Suprapubic skin (tissue), 4 donors: Measurements from ENCODE around the gene PREX1. TPM values are rescaled to one million over a fixed set of nuclear protein-coding genes. Genes with fewer than 3 reads are reported as not detected.

Experiments used
- DNase-seq, 2 donors: peaks; one replicate each; pipeline ENCODE4 v3.0.0-alpha.2; 2019; ENCODE audit warnings: low spot score in 2 of 2
- H3K27ac ChIP-seq: fragments of 200-600 bp; sonication (generic); one replicate; pipeline ENCODE4 v1.5.1; 2019
- H3K27me3 ChIP-seq: fragments of 200-600 bp; sonication (generic); one replicate; pipeline ENCODE4 v1.5.1; 2019
- H3K36me3 ChIP-seq: fragments of 200-600 bp; sonication (generic); one replicate; pipeline ENCODE4 v1.5.1; 2019
- H3K4me1 ChIP-seq: fragments of 200-600 bp; sonication (generic); one replicate; pipeline ENCODE4 v1.5.1; 2019
- H3K4me3 ChIP-seq: fragments of 200-600 bp; sonication (generic); one replicate; pipeline ENCODE4 v1.5.1; 2019; ENCODE audit warnings: mild to moderate bottlenecking
- H3K9me3 ChIP-seq: fragments of 200-600 bp; sonication (generic); one replicate; pipeline ENCODE4 v1.5.1; 2019
- EP300 ChIP-seq: sonication (generic); formaldehyde crosslinking; IDR thresholded peaks from one replicate; pipeline ENCODE4 v1.6.1; 2017; ENCODE audit warnings: antibody characterized with exemption
- POLR2A ChIP-seq, 2 donors: fragments of 450-650 bp; IDR thresholded peaks; one replicate each; pipeline ENCODE4 v1.6.1; 2017; ENCODE audit warnings: antibody characterized with exemption in 2 of 2, mild to moderate bottlenecking in 2 of 2, moderate library complexity in 2 of 2
- POLR2AphosphoS5 ChIP-seq, 3 donors: sonication (generic); formaldehyde crosslinking; IDR thresholded peaks; one replicate each; pipeline ENCODE4 v1.6.1; 2017; ENCODE audit warnings: antibody characterized with exemption in 3 of 3
- WGBS: methylation state at CpG from one replicate; pipeline ENCODE4 v1.1.5; 2018; 5-methylcytosine and 5-hydroxymethylcytosine counted together
- total RNA-seq, 4 donors: library from RNA; depleted of rRNA; stranded (reverse); fragments of >200 nt; gene quantifications; one replicate each; pipeline ENCODE4 v1.1.0, GENCODE V29; 2016
- TF ChIP-seq, protein P1 (sequence below), 2 donors: fragments of 200-600 bp in 1 of 2; fragments of 450-650 bp in 1 of 2; sonication (generic) in 1 of 2; IDR thresholded peaks; one replicate each; pipeline ENCODE4 v1.5.1; 2016 to 2019; ENCODE audit warnings: antibody characterized with exemption in 2 of 2, mild to moderate bottlenecking in 1 of 2, moderate library complexity in 1 of 2

PREX1 gene
- total RNA-seq, 4 donors from 2014 or later, result 4.7 to 15.1 (median 10.2) TPM

DNA sequence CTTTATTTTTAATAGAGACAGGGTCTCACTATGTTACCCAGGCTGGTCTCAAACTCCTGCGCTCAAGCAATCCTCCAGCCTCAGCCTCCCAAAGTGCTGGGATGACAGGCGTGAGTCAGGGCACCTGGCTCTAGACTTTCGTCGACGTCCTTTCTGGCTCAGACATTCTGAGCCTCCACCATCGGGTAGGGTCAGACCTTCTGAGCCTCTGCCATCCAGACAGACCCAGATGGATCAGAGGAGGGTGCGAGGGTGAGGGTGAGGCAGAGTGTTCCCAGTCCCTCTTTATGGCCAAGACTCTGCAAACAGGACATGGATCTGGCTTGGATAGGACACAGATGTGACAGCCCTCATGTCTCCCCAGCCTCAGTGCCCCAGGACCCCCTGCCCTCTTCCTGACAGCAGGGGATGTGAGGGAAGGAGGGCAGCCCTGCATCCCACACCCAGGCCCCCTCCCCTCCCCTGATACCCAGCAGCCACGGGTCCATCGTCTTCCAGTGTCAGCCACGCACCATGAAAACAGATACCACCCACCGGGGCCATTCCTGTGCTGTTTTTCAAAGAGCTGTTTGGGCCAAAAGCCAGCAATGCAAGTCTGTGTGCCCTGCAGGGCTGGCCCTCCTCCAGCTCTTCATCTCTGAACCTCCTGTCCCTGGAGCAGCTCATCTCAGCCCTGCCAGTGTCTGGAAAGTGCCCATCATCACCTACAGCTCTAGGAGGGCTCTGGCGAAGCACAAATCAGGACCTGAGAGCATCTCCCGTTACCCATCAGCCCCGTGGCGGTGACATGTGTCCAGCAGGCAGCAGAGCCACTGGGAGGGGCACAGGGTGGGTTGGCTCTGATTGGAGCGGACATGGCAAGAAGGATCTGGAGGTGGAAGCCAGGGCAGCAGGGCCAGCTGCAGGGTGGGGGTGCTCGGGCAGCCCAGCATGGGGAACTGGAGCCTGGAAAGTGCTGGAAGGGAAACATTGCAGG is 208.4 kb downstream of the PREX1 start:
- 60% methylated on average over 12 of the region's 17 CpGs for WGBS
- Histone ChIP-seq H3K36me3 (no peaks in the 10 kb centered on the region), H3K27me3 (no peaks in the 10 kb centered on the region), H3K27ac (no peak overlapping the region), H3K4me3 (no peak overlapping the region), H3K9me3 (no peaks in the 10 kb centered on the region), H3K4me1 (peaks cover 24% of the 10 kb centered on the region)
- TF ChIP-seq EP300 (no peak), POLR2AphosphoS5 (IDR thresholded peaks at IDR 0.05) (no peak), POLR2A (IDR thresholded peaks at IDR 0.05) (no peak)
- TF ChIP-seq, protein P1, sequence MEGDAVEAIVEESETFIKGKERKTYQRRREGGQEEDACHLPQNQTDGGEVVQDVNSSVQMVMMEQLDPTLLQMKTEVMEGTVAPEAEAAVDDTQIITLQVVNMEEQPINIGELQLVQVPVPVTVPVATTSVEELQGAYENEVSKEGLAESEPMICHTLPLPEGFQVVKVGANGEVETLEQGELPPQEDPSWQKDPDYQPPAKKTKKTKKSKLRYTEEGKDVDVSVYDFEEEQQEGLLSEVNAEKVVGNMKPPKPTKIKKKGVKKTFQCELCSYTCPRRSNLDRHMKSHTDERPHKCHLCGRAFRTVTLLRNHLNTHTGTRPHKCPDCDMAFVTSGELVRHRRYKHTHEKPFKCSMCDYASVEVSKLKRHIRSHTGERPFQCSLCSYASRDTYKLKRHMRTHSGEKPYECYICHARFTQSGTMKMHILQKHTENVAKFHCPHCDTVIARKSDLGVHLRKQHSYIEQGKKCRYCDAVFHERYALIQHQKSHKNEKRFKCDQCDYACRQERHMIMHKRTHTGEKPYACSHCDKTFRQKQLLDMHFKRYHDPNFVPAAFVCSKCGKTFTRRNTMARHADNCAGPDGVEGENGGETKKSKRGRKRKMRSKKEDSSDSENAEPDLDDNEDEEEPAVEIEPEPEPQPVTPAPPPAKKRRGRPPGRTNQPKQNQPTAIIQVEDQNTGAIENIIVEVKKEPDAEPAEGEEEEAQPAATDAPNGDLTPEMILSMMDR (IDR thresholded peaks at IDR 0.05), result no peak
- DNase-seq, result peak in 1 of 2 donors; percentile 57

- Histone ChIP-seq H3K36me3 (no peaks in the 10 kb centered on the region), H3K27ac (no peak overlapping the region), H3K4me1 (peaks cover 24% of the 10 kb centered on the region), H3K27me3 (no peaks in the 10 kb centered on the region), H3K4me3 (no peak overlapping the region), H3K9me3 (no peaks in the 10 kb centered on the region)
- WGBS, result 53% methylated on average over 7 of the region's 12 CpGs
- TF ChIP-seq, protein P1 (IDR thresholded peaks at IDR 0.05), result no peak
- TF ChIP-seq EP300, result no peak
- no peak for TF ChIP-seq POLR2A (IDR thresholded peaks at IDR 0.05)
- no peak for TF ChIP-seq POLR2AphosphoS5 (IDR thresholded peaks at IDR 0.05)
- peak in 1 of 2 donors; percentile 44 for DNase-seq
These were observed 209.2 kb downstream of the PREX1 start for GRCh38 chr20:48618631-48619030.

GRCh38 chr20:48618052-48618451 is 209.7 kb downstream of the PREX1 start:
- 85% methylated on average over 13 of the region's 13 CpGs for WGBS
- DNase-seq, result peak in 1 of 2 donors; percentile 43
- Histone ChIP-seq H3K36me3 (no peaks in the 10 kb centered on the region), H3K9me3 (no peaks in the 10 kb centered on the region), H3K27me3 (no peaks in the 10 kb centered on the region), H3K27ac (no peak overlapping the region), H3K4me1 (peaks cover 24% of the 10 kb centered on the region), H3K4me3 (no peak overlapping the region)
- no peak for TF ChIP-seq POLR2A (IDR thresholded peaks at IDR 0.05)
- TF ChIP-seq EP300, result no peak
- no peak for TF ChIP-seq POLR2AphosphoS5 (IDR thresholded peaks at IDR 0.05)
- TF ChIP-seq, protein P1 (IDR thresholded peaks at IDR 0.05), result no peak

- H3K36me3 ChIP-seq, result no peaks in the 10 kb centered on the region
- no peak for TF ChIP-seq POLR2A (IDR thresholded peaks at IDR 0.05)
- no peaks in the 10 kb centered on the region for H3K9me3 ChIP-seq
- H3K27ac ChIP-seq, result no peak overlapping the region
- H3K4me1 ChIP-seq, result peaks cover 24% of the 10 kb centered on the region
- DNase-seq, result peak in 1 of 2 donors; percentile 15
- no peaks in the 10 kb centered on the region for H3K27me3 ChIP-seq
- no peak overlapping the region for H3K4me3 ChIP-seq
- 60% methylated on average over 2 of the region's 7 CpGs for WGBS
These were observed 210.3 kb downstream of the PREX1 start for GRCh38 chr20:48617481-48617880.

DNA sequence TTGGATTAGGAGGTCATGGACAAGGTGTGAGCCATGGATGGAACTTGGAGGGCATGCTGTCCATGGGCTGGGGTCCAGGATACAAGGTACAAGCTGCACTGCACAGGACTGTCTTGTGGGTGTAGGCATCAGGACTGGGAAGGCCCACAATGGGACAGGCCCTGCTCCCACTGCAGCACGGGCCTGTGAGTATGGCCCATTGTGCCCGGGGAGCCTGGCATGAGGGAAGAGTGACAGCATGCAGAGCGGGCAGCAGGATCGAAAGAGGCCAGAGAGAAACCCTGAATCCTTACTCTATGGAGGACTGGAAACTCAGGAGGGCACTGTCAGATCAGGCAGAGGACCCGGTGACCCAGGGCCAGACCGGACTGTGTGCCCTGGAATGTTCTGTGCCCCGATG is 211.3 kb downstream of the PREX1 start:
- no peaks in the 10 kb centered on the region for H3K27me3 ChIP-seq
- no peak overlapping the region for H3K4me3 ChIP-seq
- H3K9me3 ChIP-seq, result no peaks in the 10 kb centered on the region
- WGBS, result 80% methylated on average over 7 of the region's 7 CpGs
- TF ChIP-seq POLR2AphosphoS5 (IDR thresholded peaks at IDR 0.05) (no peak), EP300 (no peak), POLR2A (IDR thresholded peaks at IDR 0.05) (no peak)
- TF ChIP-seq, protein P1 (IDR thresholded peaks at IDR 0.05), result no peak
- peak in 1 of 2 donors; percentile 40 for DNase-seq
- H3K4me1 ChIP-seq, result peaks cover 21% of the 10 kb centered on the region
- no peak overlapping the region for H3K27ac ChIP-seq
- H3K36me3 ChIP-seq, result no peaks in the 10 kb centered on the region
